Progenitor cell of endocrine pancreas (in vitro differentiated cells): ENCODE measurements around the gene ECI1. TPM values are rescaled to one million over a fixed set of nuclear protein-coding genes. Genes with fewer than 3 reads are reported as not detected.

ENCODE experiments used
- DNase-seq: peaks from one replicate; pipeline ENCODE4 v3.0.0; 2021; ENCODE audit warnings: low spot score; ENCODE audit not compliant: unreplicated experiment
- H3K27ac Mint-ChIP-seq: 2 replicates; pipeline ENCODE4 v1.8.0; 2021; ENCODE audit warnings: mild to moderate bottlenecking, moderate library complexity, mixed read lengths
- H3K27me3 Mint-ChIP-seq: 2 replicates; pipeline ENCODE4 v1.8.0; 2021; ENCODE audit warnings: mixed read lengths
- H3K36me3 Mint-ChIP-seq: 2 replicates; pipeline ENCODE4 v1.8.0; 2022; ENCODE audit warnings: mixed read lengths; ENCODE audit not compliant: insufficient read depth
- H3K4me1 Mint-ChIP-seq: 2 replicates; pipeline ENCODE4 v1.8.0; 2021; ENCODE audit warnings: low read depth, mixed read lengths
- H3K4me3 Mint-ChIP-seq: 2 replicates; pipeline ENCODE4 v1.8.0; 2021; ENCODE audit warnings: low read depth, mild to moderate bottlenecking, moderate library complexity, mixed read lengths
- H3K9me3 Mint-ChIP-seq: 2 replicates; pipeline ENCODE4 v1.8.0; 2021; ENCODE audit warnings: low read depth, mixed read lengths
- total RNA-seq: library from RNA; stranded (reverse); gene quantifications from 2 replicates; pipeline ENCODE4 v1.2.1, GENCODE V29; 2021
- TF ChIP-seq, protein P1 (sequence below): fragments of 200-600 bp; sonication (generic); IDR thresholded peaks from one replicate; pipeline ENCODE4 v1.5.0; 2021; ENCODE audit warnings: antibody characterized with exemption, mild to moderate bottlenecking; ENCODE audit not compliant: unreplicated experiment

Gene ECI1
- total RNA-seq, 1 donor from 2014 or later: 72.6 TPM

GRCh38 chr16:2210386-2211365 lies 40.7 kb downstream of the ECI1 start, which contains the start of gene BRICD5:
TSS of gene BRICD5 (minus strand) at chr16:2210863. CDS start at chr16:2210833, 30 bp downstream.
- DNase-seq: no peak
- Mint-ChIP-seq H3K9me3 (no peaks in the 10 kb centered on the region), H3K36me3 (peaks cover 4% of the 10 kb centered on the region), H3K4me3 (no peak within 1 kb of the TSS), H3K27ac (no peak within 1 kb of the TSS), H3K4me1 (peaks cover 17% of the 10 kb centered on the region), H3K27me3 (no peaks in the 10 kb centered on the region)
- TF ChIP-seq, protein P1, sequence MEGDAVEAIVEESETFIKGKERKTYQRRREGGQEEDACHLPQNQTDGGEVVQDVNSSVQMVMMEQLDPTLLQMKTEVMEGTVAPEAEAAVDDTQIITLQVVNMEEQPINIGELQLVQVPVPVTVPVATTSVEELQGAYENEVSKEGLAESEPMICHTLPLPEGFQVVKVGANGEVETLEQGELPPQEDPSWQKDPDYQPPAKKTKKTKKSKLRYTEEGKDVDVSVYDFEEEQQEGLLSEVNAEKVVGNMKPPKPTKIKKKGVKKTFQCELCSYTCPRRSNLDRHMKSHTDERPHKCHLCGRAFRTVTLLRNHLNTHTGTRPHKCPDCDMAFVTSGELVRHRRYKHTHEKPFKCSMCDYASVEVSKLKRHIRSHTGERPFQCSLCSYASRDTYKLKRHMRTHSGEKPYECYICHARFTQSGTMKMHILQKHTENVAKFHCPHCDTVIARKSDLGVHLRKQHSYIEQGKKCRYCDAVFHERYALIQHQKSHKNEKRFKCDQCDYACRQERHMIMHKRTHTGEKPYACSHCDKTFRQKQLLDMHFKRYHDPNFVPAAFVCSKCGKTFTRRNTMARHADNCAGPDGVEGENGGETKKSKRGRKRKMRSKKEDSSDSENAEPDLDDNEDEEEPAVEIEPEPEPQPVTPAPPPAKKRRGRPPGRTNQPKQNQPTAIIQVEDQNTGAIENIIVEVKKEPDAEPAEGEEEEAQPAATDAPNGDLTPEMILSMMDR: no peak

GRCh38 chr16:2210009-2210332 lies 41.4 kb downstream of the ECI1 start:
- peaks cover 17% of the 10 kb centered on the region for H3K4me1 Mint-ChIP-seq
- no peaks in the 10 kb centered on the region for H3K9me3 Mint-ChIP-seq
- TF ChIP-seq, protein P1: no peak
- DNase-seq: no peak
- H3K27me3 Mint-ChIP-seq: no peaks in the 10 kb centered on the region
- no peak overlapping the region for H3K27ac Mint-ChIP-seq
- H3K4me3 Mint-ChIP-seq: no peak overlapping the region
- peaks cover 4% of the 10 kb centered on the region for H3K36me3 Mint-ChIP-seq

DNA sequence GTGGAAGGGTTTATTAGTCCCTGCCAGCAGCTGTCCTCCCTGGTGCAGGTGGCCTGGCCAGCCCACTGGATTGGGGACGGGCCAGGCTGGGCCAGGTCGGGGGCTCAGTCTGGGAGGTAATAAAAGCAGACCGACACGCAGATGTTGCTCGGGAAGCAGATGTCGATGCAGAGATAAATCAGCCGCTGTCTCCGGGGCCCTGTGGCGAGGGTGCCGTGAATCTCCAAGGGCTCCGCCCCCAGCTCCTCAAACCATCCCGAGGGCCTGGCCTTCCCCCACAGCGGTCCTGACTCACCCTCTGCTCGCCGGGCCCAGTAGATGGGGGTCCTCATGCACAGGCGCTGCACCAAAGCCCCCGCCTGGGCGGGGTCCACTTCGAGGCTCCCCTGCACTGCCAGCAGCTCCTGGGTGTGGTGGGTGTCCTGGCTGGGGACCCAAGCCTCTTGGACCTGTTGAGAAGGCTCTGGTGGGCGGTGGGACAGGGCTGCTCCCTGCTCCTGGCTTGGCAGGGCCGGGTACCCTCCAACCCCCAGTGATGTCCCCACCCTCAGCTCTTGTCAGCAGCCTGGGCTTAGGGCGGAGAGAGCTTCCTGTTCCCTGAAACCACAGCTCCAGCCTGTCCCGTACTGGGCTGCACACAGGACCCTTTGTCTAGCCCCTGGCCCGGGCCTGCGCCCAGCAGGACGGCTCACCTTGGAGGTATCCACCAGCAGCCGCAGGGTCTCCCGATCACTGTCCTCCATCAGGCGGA lies 42.0 kb downstream of the ECI1 start:
- Mint-ChIP-seq H3K27ac (no peak overlapping the region), H3K27me3 (no peaks in the 10 kb centered on the region), H3K4me3 (no peak overlapping the region), H3K4me1 (peaks cover 20% of the 10 kb centered on the region), H3K36me3 (peaks cover 4% of the 10 kb centered on the region), H3K9me3 (no peaks in the 10 kb centered on the region)
- TF ChIP-seq, protein P1: no peak
- no peak for DNase-seq

GRCh38 chr16:2208772-2209171 lies 42.6 kb downstream of the ECI1 start:
- H3K27me3 Mint-ChIP-seq: no peaks in the 10 kb centered on the region
- H3K4me3 Mint-ChIP-seq: no peak overlapping the region
- TF ChIP-seq, protein P1: no peak
- DNase-seq: no peak
- H3K4me1 Mint-ChIP-seq: peaks cover 21% of the 10 kb centered on the region
- no peaks in the 10 kb centered on the region for H3K9me3 Mint-ChIP-seq
- H3K36me3 Mint-ChIP-seq: peaks cover 4% of the 10 kb centered on the region
- no peak overlapping the region for H3K27ac Mint-ChIP-seq

- TF ChIP-seq, protein P1: no peak
- no peak overlapping the region for H3K4me3 Mint-ChIP-seq
- H3K36me3 Mint-ChIP-seq: peaks cover 4% of the 10 kb centered on the region
- peaks cover 17% of the 10 kb centered on the region for H3K4me1 Mint-ChIP-seq
- DNase-seq: no peak
- H3K27me3 Mint-ChIP-seq: no peaks in the 10 kb centered on the region
- no peaks in the 10 kb centered on the region for H3K9me3 Mint-ChIP-seq
- no peak overlapping the region for H3K27ac Mint-ChIP-seq
Observed at GRCh38 chr16:2208308-2208707, 43.1 kb downstream of the ECI1 start.
